Astrocyte (in vitro differentiated cells and primary cell): ENCODE data around the gene C1orf174. TPM values are rescaled to one million over a fixed set of nuclear protein-coding genes. Genes with fewer than 3 reads are reported as not detected.

ENCODE experiments used
- DNase-seq: peaks from one replicate; pipeline ENCODE4 v3.0.0-alpha.2; 2010; ENCODE audit warnings: low read depth
- FAIRE-seq: peaks from 2 replicates; lab custom pipeline; 2011; peaks lifted over from hg19 to GRCh38; lab: Jason Lieb, UNC
- H2AFZ ChIP-seq: 2 replicates; pipeline ENCODE4 v1.6.0; 2012; ENCODE audit warnings: low read depth, low read length, inconsistent platforms
- H3K27ac ChIP-seq: 2 replicates; pipeline ENCODE4 v1.5.1; 2011; ENCODE audit warnings: low read depth, low read length, inconsistent platforms
- H3K27me3 ChIP-seq: 2 replicates; pipeline ENCODE4 v1.6.0; 2011; ENCODE audit warnings: low read length, inconsistent platforms; ENCODE audit not compliant: insufficient read depth
- H3K36me3 ChIP-seq: 2 replicates; pipeline ENCODE4 v1.5.1; 2011; ENCODE audit warnings: low read length, inconsistent platforms; ENCODE audit not compliant: insufficient read depth
- H3K4me1 ChIP-seq: 2 replicates; pipeline ENCODE4 v1.5.1; 2011; ENCODE audit warnings: low read length, inconsistent platforms; ENCODE audit not compliant: insufficient read depth
- H3K4me2 ChIP-seq: 2 replicates; pipeline ENCODE4 v1.6.0; 2012; ENCODE audit warnings: low read length, inconsistent platforms
- H3K4me3 ChIP-seq: 2 replicates; pipeline ENCODE4 v1.5.1; 2011; ENCODE audit warnings: low read depth, mild to moderate bottlenecking, low read length, inconsistent platforms; ENCODE audit not compliant: insufficient read depth
- H3K79me2 ChIP-seq: 2 replicates; pipeline ENCODE4 v1.6.0; 2012; ENCODE audit warnings: mild to moderate bottlenecking, low read length, inconsistent platforms; ENCODE audit not compliant: insufficient read depth
- H3K9ac ChIP-seq: 2 replicates; pipeline ENCODE4 v1.6.0; 2012; ENCODE audit warnings: mild to moderate bottlenecking, low read length, inconsistent platforms
- H3K9me3 ChIP-seq: 2 replicates; pipeline ENCODE4 v1.5.1; 2012; ENCODE audit warnings: low read depth, mild to moderate bottlenecking, low read length, inconsistent platforms; ENCODE audit not compliant: insufficient read depth
- H4K20me1 ChIP-seq: 2 replicates; pipeline ENCODE4 v1.6.0; 2012; ENCODE audit warnings: low read length, inconsistent platforms; ENCODE audit not compliant: insufficient read depth
- H3K27ac Mint-ChIP-seq: one replicate; pipeline ENCODE4 v1.8.0; 2021; ENCODE audit warnings: mild to moderate bottlenecking, mixed read lengths; ENCODE audit not compliant: unreplicated experiment
- H3K27me3 Mint-ChIP-seq: one replicate; pipeline ENCODE4 v1.8.0; 2021; ENCODE audit warnings: low read depth, mixed read lengths; ENCODE audit not compliant: unreplicated experiment
- H3K36me3 Mint-ChIP-seq: one replicate; pipeline ENCODE4 v1.8.0; 2021; ENCODE audit warnings: low read depth, mixed read lengths; ENCODE audit not compliant: unreplicated experiment
- H3K4me1 Mint-ChIP-seq: one replicate; pipeline ENCODE4 v1.8.0; 2021; ENCODE audit warnings: low read depth, mixed read lengths; ENCODE audit not compliant: unreplicated experiment
- H3K4me3 Mint-ChIP-seq: one replicate; pipeline ENCODE4 v1.8.0; 2021; ENCODE audit warnings: mild to moderate bottlenecking, moderate library complexity, mixed read lengths; ENCODE audit not compliant: unreplicated experiment
- H3K9me3 Mint-ChIP-seq: one replicate; pipeline ENCODE4 v1.8.0; 2021; ENCODE audit warnings: mild to moderate bottlenecking, mixed read lengths; ENCODE audit not compliant: unreplicated experiment
- EZH2 ChIP-seq: IDR thresholded peaks from 2 replicates; pipeline ENCODE4 v1.6.1; 2012; ENCODE audit warnings: mild to moderate bottlenecking, low read length, inconsistent platforms; ENCODE audit not compliant: insufficient read depth
- total RNA-seq: library from RNA; stranded (reverse); gene quantifications from 2 replicates; pipeline ENCODE4 v1.2.1, GENCODE V29; 2021
- TF ChIP-seq, protein P1 (sequence below): IDR thresholded peaks from 2 replicates; pipeline ENCODE4 v1.5.1; 2011; ENCODE audit warnings: low read depth, mild to moderate bottlenecking, inconsistent platforms, low read length, moderate library complexity; ENCODE audit not compliant: insufficient read depth

C1orf174 gene
- total RNA-seq, 1 donor from 2014 or later, result 26.1 TPM

DNA sequence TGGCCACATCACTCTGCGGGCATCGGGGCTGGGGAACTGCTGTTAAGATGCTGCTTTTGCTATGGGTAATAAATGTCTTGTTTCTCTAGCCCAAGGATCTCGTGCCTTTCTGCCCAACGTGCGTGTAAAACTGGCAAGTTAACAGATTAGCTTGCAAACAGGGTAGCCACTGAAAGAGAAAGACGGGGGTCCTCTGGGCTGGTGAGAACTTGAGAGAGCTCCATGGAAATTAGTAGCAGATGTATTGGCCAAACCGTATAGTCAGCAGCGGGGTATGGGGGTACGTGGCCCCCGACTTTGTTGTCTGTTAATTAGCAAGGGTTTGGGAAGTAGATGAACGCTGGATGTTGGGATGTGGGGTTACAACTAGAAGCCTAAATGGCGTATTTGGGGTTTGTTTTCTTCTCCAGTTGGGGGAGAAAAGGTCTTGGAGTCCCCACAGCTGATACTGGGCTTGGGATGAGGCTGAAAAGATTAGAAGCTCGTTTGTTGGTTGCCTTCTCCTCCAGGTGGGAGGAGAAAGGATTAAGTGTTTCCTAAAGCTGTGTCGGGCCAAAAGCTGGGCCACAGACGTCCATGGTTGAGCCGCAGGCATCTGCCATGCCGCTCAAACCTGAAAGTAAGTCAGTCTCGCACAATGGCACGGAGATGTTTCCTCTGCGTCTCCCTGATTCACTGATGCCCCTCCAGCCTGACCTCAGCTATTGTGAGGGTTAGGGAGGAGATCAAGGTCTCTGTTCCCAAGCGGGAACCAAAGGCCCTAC is 32.3 kb upstream of the C1orf174 start:
- DNase-seq, result no peak
- Histone ChIP-seq H3K9ac (no peak overlapping the region), H3K9me3 (peaks cover 13% of the 10 kb centered on the region), H3K27me3 (no peaks in the 10 kb centered on the region), H3K4me2 (no peak overlapping the region), H3K79me2 (no peaks in the 10 kb centered on the region), H2AFZ (no peak overlapping the region), H3K36me3 (no peaks in the 10 kb centered on the region), H3K4me3 (no peak overlapping the region), H3K27ac (no peak overlapping the region), H3K4me1 (no peaks in the 10 kb centered on the region), H4K20me1 (no peaks in the 10 kb centered on the region)
- Mint-ChIP-seq H3K9me3 (peaks cover 12% of the 10 kb centered on the region), H3K4me1 (no peaks in the 10 kb centered on the region), H3K27me3 (peaks cover 18% of the 10 kb centered on the region), H3K4me3 (no peak overlapping the region), H3K36me3 (no peaks in the 10 kb centered on the region), H3K27ac (no peak overlapping the region)
- FAIRE-seq, result no peak
- TF ChIP-seq, protein P1, sequence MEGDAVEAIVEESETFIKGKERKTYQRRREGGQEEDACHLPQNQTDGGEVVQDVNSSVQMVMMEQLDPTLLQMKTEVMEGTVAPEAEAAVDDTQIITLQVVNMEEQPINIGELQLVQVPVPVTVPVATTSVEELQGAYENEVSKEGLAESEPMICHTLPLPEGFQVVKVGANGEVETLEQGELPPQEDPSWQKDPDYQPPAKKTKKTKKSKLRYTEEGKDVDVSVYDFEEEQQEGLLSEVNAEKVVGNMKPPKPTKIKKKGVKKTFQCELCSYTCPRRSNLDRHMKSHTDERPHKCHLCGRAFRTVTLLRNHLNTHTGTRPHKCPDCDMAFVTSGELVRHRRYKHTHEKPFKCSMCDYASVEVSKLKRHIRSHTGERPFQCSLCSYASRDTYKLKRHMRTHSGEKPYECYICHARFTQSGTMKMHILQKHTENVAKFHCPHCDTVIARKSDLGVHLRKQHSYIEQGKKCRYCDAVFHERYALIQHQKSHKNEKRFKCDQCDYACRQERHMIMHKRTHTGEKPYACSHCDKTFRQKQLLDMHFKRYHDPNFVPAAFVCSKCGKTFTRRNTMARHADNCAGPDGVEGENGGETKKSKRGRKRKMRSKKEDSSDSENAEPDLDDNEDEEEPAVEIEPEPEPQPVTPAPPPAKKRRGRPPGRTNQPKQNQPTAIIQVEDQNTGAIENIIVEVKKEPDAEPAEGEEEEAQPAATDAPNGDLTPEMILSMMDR, result no peak
- no peak for TF ChIP-seq EZH2

DNA sequence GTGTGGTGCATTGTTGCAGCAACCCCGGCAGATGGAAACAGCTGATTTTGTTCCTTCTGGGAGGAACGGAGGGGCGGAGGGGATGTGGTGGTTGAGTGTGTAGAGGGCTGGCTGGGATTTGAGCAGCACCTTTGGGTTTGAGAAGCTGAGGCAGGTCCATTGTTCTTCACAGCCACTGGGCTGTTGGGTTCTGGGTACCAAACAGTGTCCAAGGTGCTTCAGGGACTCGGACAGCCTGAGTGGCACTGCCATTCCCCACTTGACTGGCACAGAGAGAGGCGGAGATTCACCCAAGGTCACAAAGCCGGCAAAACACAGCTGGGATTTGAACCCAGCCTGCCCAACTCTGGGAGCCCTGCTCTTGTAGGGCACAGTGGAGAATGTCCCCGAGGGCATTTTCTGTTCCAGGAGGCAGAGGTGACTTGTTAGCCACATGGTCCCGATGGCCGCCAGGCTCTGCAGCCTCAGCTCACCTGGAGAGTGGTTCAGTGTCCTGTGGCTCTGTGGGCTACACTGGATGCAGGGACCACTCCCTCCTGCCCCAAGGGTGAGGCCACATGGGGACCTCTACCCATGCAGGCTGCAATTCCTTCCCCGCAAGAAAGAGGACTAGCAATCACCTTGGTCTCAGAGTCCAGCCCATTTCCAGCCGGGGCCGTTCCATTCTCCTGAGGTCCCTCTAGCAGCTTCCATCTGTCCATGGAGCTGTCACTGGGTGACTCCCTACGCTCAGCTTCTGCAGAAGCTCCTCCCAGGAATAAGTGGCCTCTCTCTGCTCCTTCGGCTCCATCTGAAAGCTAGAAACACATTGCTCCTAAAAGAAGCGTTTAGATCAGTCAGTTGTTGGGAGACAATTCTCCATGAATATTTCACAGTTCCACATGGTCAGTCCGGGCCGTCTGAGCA is 31.2 kb upstream of the C1orf174 start:
- TF ChIP-seq EZH2, result no peak
- TF ChIP-seq, protein P1, result no peak
- H3K27me3 ChIP-seq, result no peaks in the 10 kb centered on the region
- H3K79me2 ChIP-seq, result no peaks in the 10 kb centered on the region
- H3K36me3 ChIP-seq, result no peaks in the 10 kb centered on the region
- peaks cover 5% of the 10 kb centered on the region for H3K9me3 Mint-ChIP-seq
- H3K4me1 ChIP-seq, result no peaks in the 10 kb centered on the region
- H3K27me3 Mint-ChIP-seq, result peaks cover 24% of the 10 kb centered on the region
- no peaks in the 10 kb centered on the region for H3K36me3 Mint-ChIP-seq
- no peaks in the 10 kb centered on the region for H3K4me1 Mint-ChIP-seq
- H4K20me1 ChIP-seq, result no peaks in the 10 kb centered on the region
- H3K9me3 ChIP-seq, result peaks cover 13% of the 10 kb centered on the region
- no peak overlapping the region for H3K4me3 ChIP-seq
- FAIRE-seq (no peak), DNase-seq (no peak)
- H2AFZ ChIP-seq, result no peak overlapping the region
- no peak overlapping the region for H3K27ac ChIP-seq
- no peak overlapping the region for H3K4me3 Mint-ChIP-seq
- H3K9ac ChIP-seq, result no peak overlapping the region
- H3K27ac Mint-ChIP-seq, result no peak overlapping the region
- H3K4me2 ChIP-seq, result no peak overlapping the region
